Stimulated activated naive CD4-positive, alpha-beta T cell treated with Interleukin-2 at 50 U/mL for 16 hours (primary cell): Measurements from ENCODE around the gene DBNL.

Source experiments
- DNase-seq: peaks from one replicate; lab custom pipeline; 2025; lab: John Stamatoyannopoulos, UW

The DBNL gene

GRCh38 chr7:44100458-44101302 is 56.2 kb downstream of the DBNL start:
- DNase-seq = no peak

- DNase-seq = no peak
These were observed 56.9 kb downstream of the DBNL start for GRCh38 chr7:44101303-44101965.

- DNase-seq = no peak
These were observed 57.7 kb downstream of the DBNL start for GRCh38 chr7:44101966-44102845.

- no peak for DNase-seq
These were observed 58.5 kb downstream of the DBNL start for GRCh38 chr7:44102846-44103565.

- DNase-seq = no peak
These were observed 59.0 kb downstream of the DBNL start for GRCh38 chr7:44103566-44103922.

GRCh38 chr7:44103923-44104859 is 59.7 kb downstream of the DBNL start, which contains the start of gene AEBP1:
Gene AEBP1 (plus strand): TSS chr7:44104345. CDS start chr7:44104666, 321 bp downstream.
- no peak for DNase-seq

- DNase-seq = no peak
These were observed 60.6 kb downstream of the DBNL start for GRCh38 chr7:44104860-44105771.

- no peak for DNase-seq
These were observed 61.3 kb downstream of the DBNL start for GRCh38 chr7:44105832-44106231.

- no peak for DNase-seq
These were observed 62.0 kb downstream of the DBNL start for GRCh38 chr7:44106311-44107065.

- no peak for DNase-seq
These were observed 62.8 kb downstream of the DBNL start for GRCh38 chr7:44107116-44107960.

- no peak for DNase-seq
These were observed 63.7 kb downstream of the DBNL start for GRCh38 chr7:44107961-44108767.

- no peak for DNase-seq
These were observed 64.6 kb downstream of the DBNL start for GRCh38 chr7:44108768-44109750.

- no peak for DNase-seq
These were observed 65.5 kb downstream of the DBNL start for GRCh38 chr7:44109991-44110390.

GRCh38 chr7:44110719-44111635 is 66.5 kb downstream of the DBNL start:
- no peak for DNase-seq
